ENCODE measurements around the gene C19orf12.

- no peak for TF ChIP-seq MAX (IDR thresholded peaks at IDR 0.05; ENCODE audit: insufficient read depth, insufficient read length)
- no peak for TF ChIP-seq CTCF (IDR thresholded peaks at IDR 0.05; ENCODE audit: extremely low read depth in 1 of 2, insufficient read depth in 1 of 2, low read depth in 1 of 2, low read length in 2 of 2)
- no peak for TF ChIP-seq FOS (IDR thresholded peaks at IDR 0.05; ENCODE audit: borderline replicate concordance, insufficient read depth, low read length)
- TF ChIP-seq POLR2AphosphoS5 (IDR thresholded peaks at IDR 0.05; ENCODE audit: insufficient read depth, low read depth, low read length) = no peak
- no peak for TF ChIP-seq POLR2A (IDR thresholded peaks at IDR 0.05; ENCODE audit: low read depth, low read length)
- no peak for TF ChIP-seq EZH2 (IDR thresholded peaks at IDR 0.05; ENCODE audit: borderline replicate concordance, low read depth, low read length, severe bottlenecking)
Measured at GRCh38 chr19:29650772-29651387, 64.2 kb downstream of the C19orf12 start.
